Hematopoietic multipotent progenitor cell (in vitro differentiated cells): ENCODE measurements around the gene TRMT1L. TPM values are rescaled to one million over a fixed set of nuclear protein-coding genes. Genes with fewer than 3 reads are reported as not detected.

Experiments
- DNase-seq, 3 donors: peaks; one replicate each; pipeline ENCODE4 v3.0.0-alpha.2; 2011 to 2015; ENCODE audit warnings: low read depth in 2 of 3, low spot score in 2 of 3
- total RNA-seq: library from RNA; depleted of rRNA; stranded (reverse); fragments of >200 nt; gene quantifications from one replicate; pipeline ENCODE4 v1.2.3, GENCODE V29; 2012

Gene TRMT1L
- total RNA-seq, 1 donor, result 16.7 TPM

GRCh38 chr1:185132534-185132933, 24.2 kb downstream of the TRMT1L start:
- peak in 1 of 3 donors; percentile 16 for DNase-seq

GRCh38 chr1:185129708-185130107, 27.0 kb downstream of the TRMT1L start:
- no peak for DNase-seq

GRCh38 chr1:185112356-185112755, 44.4 kb downstream of the TRMT1L start:
- no peak for DNase-seq

DNA sequence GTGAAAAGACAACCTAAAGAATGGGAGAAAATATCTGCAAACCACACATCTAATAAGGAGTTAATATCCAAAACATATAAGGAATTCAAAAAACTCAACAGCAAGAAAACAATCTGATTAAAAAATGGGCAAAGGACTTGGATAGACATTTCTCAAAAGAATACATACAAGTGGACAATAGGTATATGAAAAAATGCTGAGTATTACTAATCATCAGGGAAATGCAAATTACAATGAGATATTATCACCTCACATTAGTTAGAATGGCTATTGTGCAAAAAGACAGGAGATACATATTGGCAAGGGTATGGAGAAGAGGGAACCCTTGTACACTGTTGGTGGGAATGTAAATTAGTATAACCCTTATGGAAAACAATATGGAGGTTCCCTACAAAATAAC, 44.9 kb downstream of the TRMT1L start:
- no peak for DNase-seq

- no peak for DNase-seq
Measured at GRCh38 chr1:185110145-185110544, 46.6 kb downstream of the TRMT1L start.

- DNase-seq, result peak in 2 of 3 donors; percentile 12 to 52
Measured at GRCh38 chr1:185108321-185108720, 48.4 kb downstream of the TRMT1L start.

- DNase-seq, result no peak
Measured at GRCh38 chr1:185105121-185105520, 51.6 kb downstream of the TRMT1L start.

GRCh38 chr1:185104083-185104482, 52.7 kb downstream of the TRMT1L start:
- DNase-seq, result no peak

DNA sequence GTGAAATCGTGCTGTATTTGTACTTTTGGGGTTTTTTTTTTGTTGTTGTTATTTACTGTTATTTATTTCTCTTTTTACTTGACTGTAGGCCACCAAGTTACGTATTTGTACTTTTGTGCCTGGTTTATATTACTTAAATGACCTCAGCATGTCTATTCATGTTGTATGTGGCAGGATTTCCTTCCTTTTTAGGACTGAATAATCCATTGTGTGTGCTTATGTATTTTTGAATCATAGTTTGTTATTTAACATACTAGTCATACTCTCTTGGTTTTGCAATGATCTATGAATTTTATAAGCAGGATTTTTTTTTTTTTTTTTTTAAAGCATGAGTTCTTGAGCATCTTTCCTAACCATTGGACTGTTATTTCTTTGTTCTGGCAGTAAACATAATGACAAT, 60.2 kb downstream of the TRMT1L start:
- DNase-seq, result no peak

DNA sequence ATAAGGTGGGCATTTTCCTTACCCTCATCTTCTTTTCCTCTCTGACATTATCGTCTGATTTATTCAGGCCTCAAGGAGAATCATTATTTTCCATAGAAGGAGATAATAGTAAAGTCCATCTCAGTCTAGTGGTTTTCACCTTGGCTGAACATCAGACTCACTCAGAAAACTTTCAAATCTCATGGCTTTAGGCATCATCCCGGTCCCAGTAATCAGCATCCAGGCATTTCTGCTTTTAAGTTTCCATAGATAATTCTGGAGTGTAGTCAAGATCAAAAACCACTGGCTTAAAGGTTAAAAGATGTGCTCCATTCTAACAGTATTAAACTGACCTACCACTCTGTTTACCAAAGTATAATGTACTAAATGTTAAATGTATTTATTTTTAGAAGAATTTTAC, 62.0 kb downstream of the TRMT1L start:
- DNase-seq, result no peak

GRCh38 chr1:185091480-185091879, 65.3 kb downstream of the TRMT1L start:
- DNase-seq, result peak in 1 of 3 donors; percentile 10

- no peak for DNase-seq
Measured at GRCh38 chr1:185087746-185088145, 69.0 kb downstream of the TRMT1L start.

DNA sequence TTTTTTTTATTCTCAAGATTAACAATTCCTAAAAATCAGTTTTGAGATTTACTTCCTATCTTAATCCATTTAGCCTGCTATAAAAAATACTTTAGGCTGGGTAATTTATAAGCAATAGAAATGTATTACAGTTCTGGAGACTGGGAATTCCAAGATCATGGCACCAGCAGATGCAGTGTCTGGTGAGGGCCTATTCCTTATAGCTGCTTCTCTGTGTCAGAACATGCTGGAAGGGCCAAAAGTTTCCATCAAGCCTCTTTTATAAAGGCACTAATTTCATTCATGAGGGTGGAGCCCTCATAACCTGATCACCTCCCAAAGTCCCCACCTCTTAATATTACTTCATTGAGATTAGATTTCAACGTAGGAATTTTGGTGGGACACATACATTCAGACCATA, 69.7 kb downstream of the TRMT1L start:
- no peak for DNase-seq

DNA sequence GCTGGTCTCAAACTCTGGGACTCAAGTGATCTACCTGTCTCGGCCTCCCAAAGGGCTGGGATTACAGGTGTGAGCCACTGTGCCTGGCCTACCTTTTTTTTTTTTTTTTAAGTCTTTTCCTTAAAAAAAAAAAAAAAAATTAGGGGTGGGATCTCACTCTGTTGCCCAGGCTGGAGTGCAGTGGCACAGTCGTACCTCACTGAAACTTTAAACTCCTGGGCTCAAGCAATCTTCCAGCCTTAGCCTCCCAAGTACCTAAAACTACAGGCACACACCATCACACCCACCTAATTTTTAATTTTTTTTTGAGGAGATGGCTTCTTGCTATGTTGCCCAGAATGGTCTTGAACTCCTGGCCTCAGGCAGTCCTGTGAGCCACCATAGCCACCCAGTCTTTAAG, 72.9 kb downstream of the TRMT1L start:
- DNase-seq, result no peak

- DNase-seq, result no peak
Measured at GRCh38 chr1:185080422-185080821, 76.3 kb downstream of the TRMT1L start.

GRCh38 chr1:185077374-185077773, 79.4 kb downstream of the TRMT1L start:
- DNase-seq, result no peak

GRCh38 chr1:185075476-185075875, 81.3 kb downstream of the TRMT1L start:
- DNase-seq, result no peak

DNA sequence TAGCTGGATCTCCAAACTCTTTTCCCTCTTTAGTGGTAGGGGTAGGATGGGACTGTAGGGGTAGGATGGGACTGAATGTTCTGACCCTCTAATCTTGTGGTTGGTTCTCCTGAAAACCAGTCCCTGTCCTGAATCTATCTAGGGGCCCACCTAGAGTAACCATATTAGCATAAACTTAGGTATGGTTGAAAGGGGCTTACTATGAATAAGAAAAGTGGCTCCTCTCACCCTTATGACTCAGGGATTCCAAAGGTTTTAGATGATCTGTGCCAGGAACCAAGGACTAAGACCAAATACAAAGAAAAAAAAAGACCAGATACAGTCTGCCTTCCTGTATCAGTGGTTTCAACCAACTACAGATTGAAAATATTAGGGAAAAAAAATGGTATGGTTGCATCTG, 82.4 kb downstream of the TRMT1L start:
- DNase-seq, result no peak

DNA sequence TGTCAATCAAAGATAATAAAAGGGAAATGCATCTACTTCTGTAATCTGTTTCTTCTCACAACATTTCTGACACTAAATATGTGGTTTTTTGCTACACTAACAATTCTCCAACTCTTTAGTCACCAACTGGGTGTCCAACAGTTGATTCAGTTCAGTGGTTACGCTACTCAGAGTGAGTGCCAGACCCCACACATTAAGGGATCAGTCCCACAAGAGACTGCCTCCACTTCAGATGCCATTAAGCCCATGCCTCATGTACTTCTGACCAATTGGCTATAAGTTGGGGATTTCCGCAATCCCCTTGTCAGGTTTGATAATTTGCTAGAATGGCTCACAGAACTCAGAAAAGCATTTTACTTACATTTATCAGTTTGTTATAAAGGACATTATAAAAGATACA, 83.0 kb downstream of the TRMT1L start:
- peak in 1 of 3 donors; percentile 32 for DNase-seq

DNA sequence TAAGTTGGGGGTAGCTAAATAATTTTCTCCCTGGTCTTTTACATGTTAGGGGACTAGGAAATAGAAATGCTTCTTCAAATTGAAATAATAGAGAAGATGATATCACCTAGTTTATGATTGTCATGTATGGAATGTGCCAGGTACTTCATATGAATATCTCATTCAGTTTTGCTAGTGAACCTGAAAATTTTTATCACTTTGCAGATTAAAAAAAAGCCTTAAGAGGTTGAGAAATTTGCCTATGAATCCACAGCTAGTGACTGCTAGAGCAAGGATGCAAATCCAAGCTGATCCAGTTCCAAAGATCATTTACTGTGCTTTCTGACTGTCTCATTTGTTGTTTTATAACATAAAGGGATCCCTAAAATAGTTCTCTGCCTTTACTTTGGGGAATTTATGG, 86.7 kb downstream of the TRMT1L start:
- no peak for DNase-seq

DNA sequence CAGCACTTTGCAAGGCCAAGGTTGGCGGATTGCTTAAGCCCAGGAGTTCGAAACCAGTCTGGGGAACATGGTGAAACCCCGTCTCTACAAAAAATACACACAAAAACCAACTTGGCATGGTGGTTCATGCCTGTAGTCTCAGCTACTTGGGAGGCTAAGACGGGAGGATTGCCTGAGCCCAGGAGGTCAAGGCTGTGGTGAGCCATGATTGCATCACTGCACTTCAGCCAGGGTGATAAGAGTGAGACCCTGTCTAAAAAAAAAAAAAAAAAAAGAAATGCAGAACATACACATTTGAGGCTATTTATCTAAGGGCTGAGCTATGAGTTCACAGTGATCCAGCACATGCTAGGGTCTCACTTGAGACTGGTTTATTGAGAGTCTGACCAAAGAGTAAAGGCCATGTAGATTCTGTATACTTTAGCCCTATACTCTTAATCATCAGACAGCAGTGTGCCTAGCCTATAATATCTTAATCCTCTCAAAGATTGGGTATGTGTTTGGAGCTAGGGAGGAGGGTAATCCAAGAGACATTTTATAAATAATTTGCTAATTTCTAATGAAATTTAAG, 87.5 kb downstream of the TRMT1L start:
- no peak for DNase-seq

DNA sequence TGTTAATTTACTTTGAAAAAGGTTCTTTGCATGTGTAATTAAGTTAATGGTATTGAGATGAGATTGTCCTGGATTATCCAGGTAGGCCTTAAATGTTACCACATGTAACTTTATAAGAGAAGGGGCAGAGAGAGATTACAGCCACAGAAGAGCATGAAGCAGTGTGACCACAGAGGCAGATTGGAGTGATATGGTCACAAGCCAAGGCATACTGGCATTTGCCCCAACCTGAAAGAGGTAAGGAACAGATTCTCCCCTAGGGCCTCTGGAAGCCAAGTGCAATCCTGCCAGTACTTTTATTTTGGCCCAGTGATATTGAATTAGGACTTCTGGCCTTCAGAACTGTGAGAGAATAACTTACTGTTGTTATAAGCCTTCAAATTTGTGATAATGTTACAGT, 88.4 kb downstream of the TRMT1L start:
- no peak for DNase-seq
